GM19193 (cell line): ENCODE results near the gene WFIKKN2.

Source experiments
- POLR2A ChIP-seq: IDR thresholded peaks from 4 replicates; pipeline ENCODE4 v1.6.1; 2011; ENCODE audit not compliant: insufficient read depth, insufficient read length; ENCODE audit errors: extremely low read depth

WFIKKN2 gene

GRCh38 chr17:50835301-50836234 is at the start of gene WFIKKN2:
Gene WFIKKN2, plus strand, starts transcription at chr17:50835586. Its CDS starts 352 bp downstream, at chr17:50835938.
- no peak for TF ChIP-seq POLR2A

- TF ChIP-seq POLR2A: no peak
These were observed 49.3 kb upstream of the WFIKKN2 start for GRCh38 chr17:50785946-50786570.

GRCh38 chr17:50787106-50787505 is 48.3 kb upstream of the WFIKKN2 start:
- no peak for TF ChIP-seq POLR2A

- TF ChIP-seq POLR2A: no peak
These were observed 44.8 kb upstream of the WFIKKN2 start for GRCh38 chr17:50790618-50791017.

- TF ChIP-seq POLR2A: no peak
These were observed 43.3 kb upstream of the WFIKKN2 start for GRCh38 chr17:50792132-50792531.

GRCh38 chr17:50793007-50793406 is 42.4 kb upstream of the WFIKKN2 start:
- TF ChIP-seq POLR2A: no peak

GRCh38 chr17:50794361-50794760 is 41.0 kb upstream of the WFIKKN2 start:
- no peak for TF ChIP-seq POLR2A

- no peak for TF ChIP-seq POLR2A
These were observed 38.1 kb upstream of the WFIKKN2 start for GRCh38 chr17:50797135-50797810.

- no peak for TF ChIP-seq POLR2A
These were observed 36.7 kb upstream of the WFIKKN2 start for GRCh38 chr17:50798424-50799288.

GRCh38 chr17:50799582-50799981 is 35.8 kb upstream of the WFIKKN2 start:
- TF ChIP-seq POLR2A: no peak

- no peak for TF ChIP-seq POLR2A
These were observed 35.1 kb upstream of the WFIKKN2 start for GRCh38 chr17:50800196-50800700.

- TF ChIP-seq POLR2A: no peak
These were observed 32.5 kb upstream of the WFIKKN2 start for GRCh38 chr17:50802609-50803571.

- TF ChIP-seq POLR2A: no peak
These were observed 31.7 kb upstream of the WFIKKN2 start for GRCh38 chr17:50803676-50804075.
